ENCODE data around the gene RHBDD2. TPM values are rescaled to one million over a fixed set of nuclear protein-coding genes. Genes with fewer than 3 reads are reported as not detected.
"Not testable (repeated sequence)": the region's sequence is repeated elsewhere in the genome, so short reads cannot be mapped to it uniquely, and the experiment has no call there.

RHBDD2 gene
- total RNA-seq, 4 donors from 2014 or later: 35.5 to 76.9 (median 57.6) TPM

DNA sequence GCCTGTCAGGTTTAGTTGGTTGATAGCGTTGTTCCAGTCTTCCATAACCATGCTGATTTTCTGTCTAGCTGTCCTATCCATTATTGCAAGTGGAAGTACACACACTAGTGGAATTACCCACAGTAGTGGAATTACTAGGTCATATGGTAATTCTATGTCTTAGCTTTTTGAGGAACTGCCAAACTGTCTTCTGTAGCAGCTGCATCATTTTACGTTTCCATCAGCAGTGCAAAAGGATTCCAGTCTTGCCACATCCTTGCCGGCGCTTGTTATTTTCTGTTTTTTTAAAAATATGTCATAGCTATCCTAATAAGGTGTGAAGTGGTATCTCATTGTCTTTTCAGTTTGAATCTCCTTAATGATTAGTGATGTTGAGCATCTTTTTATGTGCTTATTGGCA, 17.2 kb upstream of the RHBDD2 start:
- Histone ChIP-seq H3K9me3 (no peaks in the 10 kb centered on the region), H3K4me3 (no peak overlapping the region), H3K36me3 (no peaks in the 10 kb centered on the region), H3K4me1 (peaks cover 0 to 6% (median 0%) of the 10 kb centered on the region in 4 donors), H3K27me3 (no peaks in the 10 kb centered on the region), H3K27ac (peak overlapping the region; percentile 22 to 69 (median 38))
- DNase-seq: no peak
- no peak for TF ChIP-seq POLR2A (IDR thresholded peaks at IDR 0.05)
- TF ChIP-seq, protein P1, sequence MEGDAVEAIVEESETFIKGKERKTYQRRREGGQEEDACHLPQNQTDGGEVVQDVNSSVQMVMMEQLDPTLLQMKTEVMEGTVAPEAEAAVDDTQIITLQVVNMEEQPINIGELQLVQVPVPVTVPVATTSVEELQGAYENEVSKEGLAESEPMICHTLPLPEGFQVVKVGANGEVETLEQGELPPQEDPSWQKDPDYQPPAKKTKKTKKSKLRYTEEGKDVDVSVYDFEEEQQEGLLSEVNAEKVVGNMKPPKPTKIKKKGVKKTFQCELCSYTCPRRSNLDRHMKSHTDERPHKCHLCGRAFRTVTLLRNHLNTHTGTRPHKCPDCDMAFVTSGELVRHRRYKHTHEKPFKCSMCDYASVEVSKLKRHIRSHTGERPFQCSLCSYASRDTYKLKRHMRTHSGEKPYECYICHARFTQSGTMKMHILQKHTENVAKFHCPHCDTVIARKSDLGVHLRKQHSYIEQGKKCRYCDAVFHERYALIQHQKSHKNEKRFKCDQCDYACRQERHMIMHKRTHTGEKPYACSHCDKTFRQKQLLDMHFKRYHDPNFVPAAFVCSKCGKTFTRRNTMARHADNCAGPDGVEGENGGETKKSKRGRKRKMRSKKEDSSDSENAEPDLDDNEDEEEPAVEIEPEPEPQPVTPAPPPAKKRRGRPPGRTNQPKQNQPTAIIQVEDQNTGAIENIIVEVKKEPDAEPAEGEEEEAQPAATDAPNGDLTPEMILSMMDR (IDR thresholded peaks at IDR 0.05): no peak

DNA sequence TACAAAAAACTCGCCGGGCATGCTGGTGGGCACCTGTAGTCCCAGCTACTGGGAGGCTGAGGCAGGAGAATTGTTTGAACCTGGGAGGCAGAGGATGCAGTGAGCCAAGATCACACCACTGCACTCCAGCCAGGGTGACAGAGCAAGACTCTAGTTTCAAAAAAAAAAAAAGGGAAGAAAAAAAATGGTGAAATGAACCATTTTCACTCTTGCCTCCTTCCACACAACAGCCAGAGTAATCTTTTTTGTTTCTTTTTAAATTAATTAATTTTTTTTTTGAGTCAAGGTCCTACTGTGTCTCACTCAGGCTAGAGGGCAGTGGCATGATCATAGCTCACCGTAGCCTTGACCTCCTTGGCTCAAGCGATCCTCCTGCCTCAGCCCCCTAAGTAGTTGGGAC, 14.6 kb upstream of the RHBDD2 start:
- not testable (repeated sequence) for H3K27ac ChIP-seq, DNase-seq, H3K4me3 ChIP-seq, H3K9me3 ChIP-seq, H3K4me1 ChIP-seq, H3K36me3 ChIP-seq, H3K27me3 ChIP-seq

DNA sequence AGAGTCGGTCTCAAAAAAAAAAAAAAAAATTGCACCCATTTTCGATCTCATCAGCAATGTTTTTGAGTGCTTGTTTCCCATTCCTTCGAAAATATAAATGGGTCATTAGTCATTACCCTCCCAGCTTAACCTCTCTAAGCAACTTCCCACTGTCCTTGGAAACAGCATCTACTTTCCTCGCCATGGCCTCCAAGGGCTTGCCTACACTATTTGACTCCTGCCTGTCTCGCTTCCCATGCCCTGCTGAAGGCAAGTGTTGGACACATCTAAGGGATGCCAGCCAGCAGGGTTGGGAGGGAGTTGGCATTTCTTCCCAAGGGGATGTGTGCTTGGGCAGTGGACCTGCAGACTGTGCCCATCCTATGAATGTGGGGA, 12.7 kb upstream of the RHBDD2 start:
- no peak for TF ChIP-seq POLR2A (IDR thresholded peaks at IDR 0.05)
- TF ChIP-seq, protein P1 (IDR thresholded peaks at IDR 0.05): no peak
- no peak for DNase-seq
- Histone ChIP-seq H3K27ac (no peak overlapping the region), H3K4me3 (no peak overlapping the region), H3K4me1 (peaks cover 0 to 8% (median 0%) of the 10 kb centered on the region in 4 donors), H3K27me3 (no peaks in the 10 kb centered on the region), H3K36me3 (no peaks in the 10 kb centered on the region), H3K9me3 (no peaks in the 10 kb centered on the region)

DNA sequence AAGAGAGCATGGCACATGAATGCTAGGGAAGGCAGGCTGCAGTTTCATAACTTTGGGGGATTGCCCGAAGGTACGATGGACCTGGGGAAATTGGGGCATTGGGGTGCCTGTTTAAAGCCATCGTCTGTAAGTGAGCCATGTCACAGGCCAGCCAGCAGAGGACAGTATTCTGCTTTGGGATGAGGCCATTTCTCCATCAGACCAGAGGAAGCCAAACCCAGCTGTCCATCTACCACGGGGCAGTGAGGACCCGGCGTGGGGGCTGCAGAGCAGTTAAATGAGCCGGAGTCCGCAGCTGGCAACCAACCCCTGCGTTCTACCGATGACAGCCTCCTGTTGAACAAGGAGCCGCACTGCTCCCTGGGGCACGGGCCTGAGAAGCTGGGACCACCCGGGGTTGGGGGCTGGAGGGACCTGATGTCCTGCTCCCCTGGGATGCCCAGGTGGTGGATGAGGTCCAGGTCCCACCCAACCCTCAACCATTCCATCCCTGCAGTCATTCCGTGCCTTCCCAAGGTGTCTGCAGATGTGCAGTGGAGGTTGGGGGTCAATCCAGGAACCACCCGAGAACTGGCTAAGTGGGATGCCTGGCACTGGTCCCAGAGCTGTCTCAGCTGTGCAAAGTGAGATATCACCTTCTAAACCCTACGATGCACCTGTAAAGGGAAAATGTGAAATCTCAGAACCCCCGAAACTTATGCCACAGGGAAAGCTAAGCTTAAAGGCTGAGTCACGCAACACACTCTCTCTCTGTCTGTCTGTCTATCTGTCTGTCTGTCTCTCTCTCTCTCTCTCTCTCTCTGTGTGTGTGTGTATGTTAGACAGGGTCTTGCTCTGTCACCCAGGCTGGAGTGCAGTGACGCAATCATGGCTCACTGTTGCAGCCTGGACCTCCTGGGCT, 12.1 kb upstream of the RHBDD2 start:
- H3K4me3 ChIP-seq: no peak overlapping the region
- TF ChIP-seq, protein P1 (IDR thresholded peaks at IDR 0.05): peak; percentile 59 to 97 (median 90)
- no peak for TF ChIP-seq POLR2A (IDR thresholded peaks at IDR 0.05)

DNA sequence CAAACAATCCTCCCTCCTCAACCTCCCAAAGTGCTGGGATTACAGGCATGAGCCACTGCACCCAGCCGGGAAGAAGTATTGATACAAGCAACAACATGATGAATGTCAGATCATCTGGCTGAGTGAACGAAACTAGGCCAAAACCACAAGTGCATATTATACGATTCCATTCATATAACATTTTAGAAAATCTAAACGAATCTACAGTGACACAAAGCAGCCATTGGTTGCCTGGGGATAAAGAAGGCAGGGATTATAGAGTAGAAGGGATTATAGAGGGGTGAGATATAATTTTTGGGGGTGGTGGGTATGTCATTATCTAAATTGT, 11.5 kb upstream of the RHBDD2 start:
- Histone ChIP-seq H3K27ac (no peak overlapping the region), H3K4me1 (peaks cover 0 to 8% (median 0%) of the 10 kb centered on the region in 4 donors), H3K9me3 (no peaks in the 10 kb centered on the region), H3K4me3 (no peak overlapping the region), H3K36me3 (no peaks in the 10 kb centered on the region), H3K27me3 (no peaks in the 10 kb centered on the region)
- DNase-seq: no peak
- TF ChIP-seq, protein P1 (IDR thresholded peaks at IDR 0.05): no peak

More for the DNA sequence above, 12.1 kb upstream of the RHBDD2 start:
- peaks cover 0 to 8% (median 0%) of the 10 kb centered on the region in 4 donors for H3K4me1 ChIP-seq
- no peaks in the 10 kb centered on the region for H3K36me3 ChIP-seq
- H3K27ac ChIP-seq: no peak overlapping the region
- DNase-seq: peak; percentile 42 to 84 (median 59)
- H3K27me3 ChIP-seq: no peaks in the 10 kb centered on the region
- no peaks in the 10 kb centered on the region for H3K9me3 ChIP-seq

DNA sequence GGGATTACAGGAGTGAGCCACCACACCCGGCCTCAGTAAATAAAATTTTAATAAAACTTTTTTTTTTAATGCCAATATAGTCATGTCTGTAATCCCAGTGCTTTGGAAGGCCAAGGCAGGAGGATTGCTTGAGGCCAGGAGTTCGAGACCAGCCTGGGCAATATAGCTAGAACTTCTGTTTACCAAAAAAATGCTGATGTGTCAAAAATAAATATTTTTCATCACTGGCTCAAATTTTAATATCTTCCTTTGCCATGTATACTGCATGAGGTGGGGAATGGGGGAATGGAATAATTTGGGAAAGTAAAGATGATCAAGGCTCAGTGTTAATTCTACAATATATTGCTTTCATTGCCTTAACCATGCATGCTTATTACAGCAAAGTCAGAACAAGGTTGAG, 10.7 kb upstream of the RHBDD2 start:
- H3K27ac ChIP-seq: no peak overlapping the region
- TF ChIP-seq POLR2A (IDR thresholded peaks at IDR 0.05): no peak
- TF ChIP-seq, protein P1 (IDR thresholded peaks at IDR 0.05): no peak
- no peak for DNase-seq
- H3K4me1 ChIP-seq: peaks cover 0 to 8% (median 0%) of the 10 kb centered on the region in 4 donors
- H3K36me3 ChIP-seq: no peaks in the 10 kb centered on the region
- no peak overlapping the region for H3K4me3 ChIP-seq
- H3K27me3 ChIP-seq: no peaks in the 10 kb centered on the region
- no peaks in the 10 kb centered on the region for H3K9me3 ChIP-seq
